ENCODE data around the gene TTC28.

The TTC28 gene

DNA sequence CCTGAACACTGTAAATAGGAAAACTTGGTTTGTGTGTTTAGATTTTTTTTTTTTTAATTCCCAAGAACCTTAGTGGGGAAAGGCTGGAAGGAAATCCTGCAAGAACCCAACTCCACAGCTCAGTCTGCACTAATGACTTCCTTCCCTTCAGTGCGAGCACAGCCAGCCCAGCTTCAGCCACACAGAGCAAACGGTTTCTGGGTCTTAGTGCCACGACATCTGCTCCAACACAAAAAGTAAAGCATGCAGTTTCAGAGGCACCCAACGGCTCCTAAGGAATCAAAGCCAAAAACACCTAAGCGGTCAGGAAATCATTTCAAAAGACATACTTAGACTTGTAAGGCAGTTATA lies 236.1 kb downstream of the TTC28 start:
- in situ Hi-C loops (cut with MboI; ENCODE audit: low sequenced_read_pairs), result no loop called here

DNA sequence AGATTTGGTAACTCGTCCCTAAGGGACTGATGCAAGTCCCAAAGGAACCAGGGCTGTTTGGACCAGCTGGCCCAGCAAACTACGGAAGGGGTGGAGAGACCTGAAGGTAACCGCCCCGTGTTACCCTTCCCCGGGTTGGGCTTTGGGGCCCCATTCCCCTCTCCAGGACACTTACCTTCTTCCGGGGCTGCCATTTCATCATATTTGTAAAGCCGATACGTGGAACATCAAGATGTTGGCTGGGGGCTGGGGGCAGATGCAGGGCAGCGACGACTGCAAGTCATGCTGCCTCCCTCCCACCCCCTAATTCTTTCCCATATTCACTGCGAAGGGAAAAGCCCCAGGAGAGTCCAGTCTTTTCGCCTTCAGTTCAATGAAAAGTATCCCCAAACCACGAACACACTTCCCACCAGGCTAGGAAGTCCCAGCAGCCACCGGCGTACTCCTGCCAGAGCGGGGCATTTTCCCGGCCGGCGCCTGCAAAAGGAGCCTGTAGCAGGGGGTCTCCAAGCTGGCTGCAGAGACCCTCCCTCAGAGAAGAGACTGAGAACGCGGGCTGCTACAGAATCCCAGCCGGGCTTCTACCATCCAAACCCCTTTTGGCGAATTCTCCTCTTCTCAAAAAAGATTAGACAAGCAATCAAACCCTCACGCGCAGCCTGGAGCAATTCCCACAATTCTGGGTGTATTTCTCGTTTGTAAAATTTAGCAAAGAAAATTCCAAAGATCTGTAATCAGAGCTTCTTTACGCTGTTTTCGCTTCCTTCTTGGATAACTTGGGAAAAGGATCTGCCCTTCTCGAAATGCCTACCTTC lies 236.7 kb downstream of the TTC28 start:
- in situ Hi-C loops (cut with MboI; ENCODE audit: low sequenced_read_pairs), result no loop called here

- in situ Hi-C loops (cut with MboI; ENCODE audit: low sequenced_read_pairs), result no loop called here
These were observed 237.4 kb downstream of the TTC28 start for GRCh38 chr22:28442264-28442710.

DNA sequence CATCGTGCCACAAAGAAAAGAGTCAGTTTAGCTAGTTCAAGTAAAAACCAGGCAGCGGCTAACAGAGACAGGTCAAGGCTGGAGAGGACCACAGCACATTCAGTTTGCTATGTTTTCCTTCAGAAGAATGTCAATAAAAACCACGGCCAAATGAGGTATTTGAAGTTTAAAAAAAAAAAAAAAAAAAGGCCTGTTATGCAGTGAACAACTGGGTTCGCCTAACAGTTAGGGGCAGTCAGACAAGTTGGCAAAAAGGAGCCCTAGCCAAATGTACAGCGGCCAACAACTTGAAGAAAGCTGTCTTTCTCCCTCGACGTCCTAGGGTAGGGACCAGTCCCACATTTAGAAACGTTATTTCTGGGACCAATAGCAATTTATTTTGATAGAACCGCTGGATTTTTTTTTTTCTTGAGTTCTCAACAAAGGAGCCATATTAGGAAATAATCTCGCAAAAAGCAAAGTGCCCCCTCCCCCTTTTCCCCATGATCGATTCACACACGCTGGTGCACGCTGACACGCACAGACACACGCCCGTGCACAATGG lies 237.8 kb downstream of the TTC28 start:
- in situ Hi-C loops (cut with MboI; ENCODE audit: low sequenced_read_pairs), result no loop called here

GRCh38 chr22:28440592-28441390 lies 238.8 kb downstream of the TTC28 start:
- in situ Hi-C loops (cut with MboI; ENCODE audit: low sequenced_read_pairs), result no loop called here

DNA sequence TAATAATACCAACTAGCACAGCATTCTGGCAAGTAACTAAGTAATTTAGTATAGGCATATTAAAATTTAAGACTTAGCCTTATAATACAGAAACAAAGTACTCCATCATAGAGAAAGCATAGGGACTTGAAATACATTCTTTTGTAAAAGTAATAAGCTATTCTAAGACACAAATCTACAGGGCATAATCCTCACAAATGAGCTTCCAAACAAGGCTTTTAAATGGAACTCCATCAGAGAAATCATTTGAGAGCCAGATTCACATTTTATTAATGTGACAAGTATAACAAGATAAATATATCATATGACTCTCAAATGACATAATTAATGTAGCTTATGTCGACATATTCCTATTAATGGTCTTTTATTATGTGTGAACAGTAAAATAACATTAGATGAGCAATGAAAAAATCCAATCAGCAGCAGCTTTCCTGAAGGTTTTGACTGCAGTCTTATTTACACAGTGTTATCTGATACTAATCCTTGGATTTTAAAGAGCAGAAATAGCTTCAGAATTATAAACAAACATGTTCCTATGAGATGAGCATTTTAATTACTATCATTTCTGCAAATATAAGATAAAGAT lies 241.4 kb downstream of the TTC28 start:
- in situ Hi-C loops (cut with MboI; ENCODE audit: low sequenced_read_pairs), result no loop called here

- in situ Hi-C loops (cut with MboI; ENCODE audit: low sequenced_read_pairs), result no loop called here
These were observed 243.7 kb downstream of the TTC28 start for GRCh38 chr22:28435982-28436381.

- in situ Hi-C loops (cut with MboI; ENCODE audit: low sequenced_read_pairs), result no loop called here
These were observed 244.4 kb downstream of the TTC28 start for GRCh38 chr22:28435140-28435768.

DNA sequence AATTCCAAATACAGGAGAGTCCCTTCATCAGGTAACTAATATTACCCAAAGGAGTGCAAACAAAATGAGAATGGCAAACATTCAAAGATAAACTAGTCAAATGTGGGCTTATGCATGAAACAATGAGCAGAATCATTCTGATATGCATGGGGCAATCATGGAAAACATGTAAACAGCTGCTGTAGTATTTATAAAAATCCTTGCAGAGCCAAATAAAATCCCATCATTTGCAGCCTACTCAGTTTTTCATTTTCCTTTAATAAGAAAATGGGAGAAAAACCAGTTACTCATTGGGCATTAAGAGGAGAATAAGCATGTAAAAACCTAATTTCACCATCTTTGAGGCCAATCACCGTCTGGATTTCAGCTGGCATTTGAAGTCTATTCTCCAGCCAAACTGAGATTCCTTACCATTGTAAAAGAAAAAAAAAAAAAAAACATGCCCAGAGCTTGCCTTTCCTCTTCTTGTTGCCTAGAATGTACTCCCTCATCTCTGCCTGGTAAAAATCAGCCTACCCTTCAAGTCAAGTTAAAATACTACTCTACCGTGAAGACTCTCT lies 249.1 kb downstream of the TTC28 start:
- in situ Hi-C loops (cut with MboI; ENCODE audit: low sequenced_read_pairs), result no loop called here

DNA sequence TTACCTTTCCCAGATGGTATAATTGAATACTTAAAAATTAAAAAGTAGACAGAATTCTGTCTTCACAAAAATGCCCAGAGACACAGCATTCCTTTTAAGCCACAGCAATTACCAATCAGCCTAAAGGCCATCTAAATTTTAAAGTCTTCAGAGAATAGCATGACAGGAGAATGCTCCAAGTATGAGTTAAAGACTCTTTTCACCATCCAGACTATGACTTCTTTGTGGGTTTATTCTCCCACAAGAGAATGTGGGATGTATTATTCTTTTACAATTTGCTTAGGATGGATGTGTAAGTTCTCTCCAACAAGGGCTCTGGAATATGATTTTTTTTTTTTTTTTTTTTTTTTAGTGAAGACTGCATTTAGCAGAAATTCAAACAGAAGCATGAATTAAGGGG lies 249.9 kb downstream of the TTC28 start:
- in situ Hi-C loops (cut with MboI; ENCODE audit: low sequenced_read_pairs), result no loop called here

DNA sequence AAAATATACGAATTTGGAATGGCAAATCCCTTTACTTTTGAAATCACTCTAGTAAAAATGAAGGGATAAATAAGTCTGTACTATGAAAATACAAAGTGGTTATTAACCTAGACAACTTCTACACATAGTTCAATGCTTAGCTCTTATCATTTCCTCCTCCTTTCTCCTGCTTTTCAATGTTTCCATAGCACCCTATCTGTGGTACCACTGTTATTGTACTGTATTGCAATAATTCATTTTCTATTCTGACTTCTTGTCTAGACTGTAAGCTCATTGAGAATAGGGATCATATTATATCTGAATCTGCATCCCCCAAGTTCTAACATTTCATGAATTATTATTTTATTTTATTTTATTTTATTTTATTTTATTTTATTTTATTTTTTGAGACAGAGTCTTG lies 251.4 kb downstream of the TTC28 start:
- in situ Hi-C loops (cut with MboI; ENCODE audit: low sequenced_read_pairs), result no loop called here

DNA sequence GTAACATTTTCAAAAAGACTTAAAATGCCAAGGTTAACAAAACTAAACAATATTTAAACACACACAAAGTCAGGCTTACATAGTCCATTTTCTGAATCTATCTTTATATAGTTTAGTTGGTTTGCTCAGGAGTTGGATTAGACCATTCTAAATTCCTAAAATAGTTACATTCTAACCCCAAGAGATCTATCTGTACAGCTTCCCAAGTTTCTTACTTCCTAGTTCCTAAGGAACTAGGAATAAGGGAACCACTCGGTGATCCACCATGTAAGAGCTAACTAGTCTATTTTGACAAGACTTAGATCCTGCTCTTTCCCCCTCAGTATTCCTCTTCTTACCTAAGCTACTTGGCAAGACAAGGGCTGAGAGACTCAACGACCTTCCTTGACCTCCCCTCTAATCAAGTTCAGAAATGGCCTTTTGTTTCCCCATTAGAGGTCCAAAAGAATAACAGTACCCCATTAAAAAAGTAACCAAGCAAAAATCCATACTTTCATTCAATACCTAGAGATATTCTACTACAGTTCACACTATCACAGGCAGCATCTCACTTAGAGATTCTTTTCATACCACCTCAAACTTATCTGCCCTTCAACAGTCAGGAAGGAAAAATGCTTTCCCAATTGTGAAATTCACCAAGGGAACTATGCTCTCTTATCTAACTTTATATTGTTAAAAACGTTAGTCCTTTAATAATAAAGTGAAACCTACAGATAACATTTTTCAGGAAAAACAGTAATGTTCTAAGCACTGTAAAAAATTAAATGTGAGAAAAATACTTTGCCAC lies 253.1 kb downstream of the TTC28 start:
- in situ Hi-C loops (cut with MboI; ENCODE audit: low sequenced_read_pairs), result no loop called here

DNA sequence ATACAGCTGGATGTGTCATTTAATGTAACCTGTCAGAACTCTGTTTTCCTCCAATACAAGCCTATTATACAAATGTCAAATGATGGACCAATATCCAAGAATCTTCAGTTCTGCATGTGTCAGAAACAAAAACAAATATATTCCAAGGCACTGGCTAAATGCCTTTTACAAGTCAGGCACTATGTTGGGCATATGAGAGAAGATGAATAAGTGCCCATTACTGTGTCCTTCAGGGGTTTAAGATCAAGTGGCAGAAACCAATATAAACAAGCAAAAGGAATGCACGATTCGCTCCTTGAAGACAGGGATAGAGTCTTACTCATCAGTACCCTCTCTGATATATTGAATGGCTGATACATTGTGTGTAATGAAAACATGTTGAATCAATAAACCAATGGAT lies 254.4 kb downstream of the TTC28 start:
- in situ Hi-C loops (cut with MboI; ENCODE audit: low sequenced_read_pairs), result no loop called here

DNA sequence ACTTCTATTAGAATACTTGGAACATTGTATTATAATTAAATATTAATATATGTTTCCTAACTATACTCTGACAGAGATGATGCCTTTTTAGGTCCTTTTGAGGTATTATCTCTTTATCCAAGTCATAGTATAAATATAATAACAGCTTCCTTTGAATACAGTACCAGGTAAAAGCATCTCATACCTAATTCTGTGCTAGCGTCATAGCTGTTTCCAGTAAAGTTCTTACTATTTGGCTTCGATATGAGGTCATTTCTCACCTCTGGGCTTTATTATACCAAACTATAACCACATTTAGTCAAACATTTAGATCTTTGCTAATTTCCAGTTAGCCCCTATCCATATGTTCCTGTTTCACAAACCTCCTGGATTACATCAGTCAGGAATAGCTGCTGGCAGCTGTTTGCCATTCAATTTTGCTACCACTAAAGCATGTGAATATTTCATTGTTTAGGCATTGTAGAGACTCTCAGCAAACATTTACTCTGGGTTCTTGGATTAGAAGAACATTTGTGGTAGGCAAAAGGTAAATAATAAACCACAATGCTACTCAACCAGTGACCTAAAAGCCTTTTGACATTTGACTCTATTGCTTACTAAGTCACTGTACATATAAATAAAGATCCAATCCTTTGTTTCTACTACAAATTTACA lies 255.1 kb downstream of the TTC28 start:
- in situ Hi-C loops (cut with MboI; ENCODE audit: low sequenced_read_pairs), result no loop called here

GRCh38 chr22:28419919-28420318 lies 259.7 kb downstream of the TTC28 start:
- in situ Hi-C loops (cut with MboI; ENCODE audit: low sequenced_read_pairs), result no loop called here

DNA sequence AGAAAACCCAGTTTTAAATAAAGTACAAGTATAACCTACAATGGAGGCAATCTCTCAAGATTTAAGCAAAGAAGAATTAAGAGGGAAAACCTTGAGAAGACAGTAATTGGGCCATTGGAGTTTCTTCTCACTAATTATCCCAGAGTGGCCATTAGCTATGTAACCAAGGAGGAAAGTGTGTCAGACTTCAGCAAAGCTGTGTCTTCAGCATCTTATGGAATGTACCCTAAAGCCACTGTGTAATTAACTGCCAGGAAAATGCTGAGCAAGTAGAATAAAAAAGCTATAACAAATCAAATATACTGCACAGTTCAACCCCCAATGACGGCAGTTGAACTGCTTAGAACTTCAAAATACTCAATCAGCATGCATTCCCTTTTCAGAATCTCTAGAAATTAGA lies 261.6 kb downstream of the TTC28 start:
- in situ Hi-C loops (cut with MboI; ENCODE audit: low sequenced_read_pairs), result no loop called here

- in situ Hi-C loops (cut with MboI; ENCODE audit: low sequenced_read_pairs), result no loop called here
These were observed 262.2 kb downstream of the TTC28 start for GRCh38 chr22:28417431-28417830.

GRCh38 chr22:28414913-28415312 lies 264.7 kb downstream of the TTC28 start:
- in situ Hi-C loops (cut with MboI; ENCODE audit: low sequenced_read_pairs), result no loop called here

DNA sequence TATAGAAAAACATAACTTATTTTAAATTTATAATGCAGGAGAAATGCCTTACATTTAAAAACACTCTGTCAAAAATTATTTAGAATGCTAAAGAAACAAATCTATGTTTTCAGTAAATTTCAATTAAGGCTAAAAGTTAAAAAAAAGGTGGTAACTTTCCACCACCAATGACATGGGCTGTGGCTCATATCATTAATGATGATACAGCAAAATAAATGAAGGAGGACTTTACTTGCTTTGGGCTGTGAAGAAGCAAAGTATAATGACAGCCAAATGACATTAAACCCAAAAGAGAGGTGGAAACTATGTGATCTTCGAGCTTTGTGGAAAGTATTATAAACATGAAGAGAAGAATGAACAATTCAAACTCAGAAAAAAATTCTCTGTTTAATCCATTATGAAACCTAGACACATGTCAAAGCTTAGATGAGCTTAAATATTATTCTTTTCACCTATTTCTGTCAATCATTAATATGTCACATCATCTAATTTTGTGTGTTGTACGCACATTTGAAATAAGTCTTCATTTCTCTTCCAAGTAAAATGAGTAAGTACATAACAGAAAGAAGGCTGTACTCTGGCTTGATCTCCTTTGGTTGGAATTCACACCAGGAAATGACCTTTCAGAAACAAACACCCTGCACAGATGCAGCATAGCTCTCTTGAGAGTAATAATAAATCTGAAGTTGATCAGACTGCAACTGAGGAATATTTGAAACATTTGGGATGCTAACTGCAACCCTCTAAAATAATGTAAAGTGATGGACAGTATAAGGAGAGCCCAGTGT lies 265.8 kb downstream of the TTC28 start:
- in situ Hi-C loops (cut with MboI; ENCODE audit: low sequenced_read_pairs), result no loop called here

All from HL-60/S4 treated with retinoic acid at 250 ng/mL for 4 days and 3 days (cell line).